HG02852 (cell line): Measurements from ENCODE around the gene NDUFA7.
"Not testable (repeated sequence)": the region's sequence is repeated elsewhere in the genome, so short reads cannot be mapped to it uniquely, and the experiment has no call there.

Experiments used
- ATAC-seq: cut with Tn5 transposase; IDR thresholded peaks from one replicate; pipeline ENCODE4 v1.9.1; 2021; ENCODE audit warnings: mild to moderate bottlenecking, moderate library complexity; ENCODE audit not compliant: unreplicated experiment

NDUFA7 gene

DNA sequence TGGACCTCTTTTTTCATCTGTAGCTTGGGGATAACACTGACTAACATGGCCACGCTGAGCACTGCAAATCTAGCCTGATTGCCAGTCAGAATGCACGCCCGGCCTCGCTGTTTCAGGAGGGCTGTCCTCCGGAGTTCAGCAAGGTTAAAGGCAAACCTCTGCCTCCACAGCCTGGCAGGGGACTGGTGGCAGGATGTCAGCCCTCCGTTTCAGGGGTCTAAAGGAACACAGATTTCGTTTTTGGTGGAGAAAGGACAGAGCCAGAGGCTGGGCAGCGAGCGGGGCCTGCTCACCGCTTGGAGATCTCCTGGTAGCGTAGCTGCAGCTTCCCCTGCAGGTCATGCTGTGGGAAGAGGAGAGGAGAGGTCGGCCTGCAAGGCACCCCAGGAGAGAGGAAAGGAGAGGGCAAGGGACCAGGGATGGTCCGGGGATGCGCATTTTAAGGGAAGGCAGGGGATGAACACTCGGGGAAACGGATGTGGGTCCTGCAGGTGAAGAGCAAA lies 560 bp downstream of the NDUFA7 start:
- ATAC-seq, result peak; percentile 8

DNA sequence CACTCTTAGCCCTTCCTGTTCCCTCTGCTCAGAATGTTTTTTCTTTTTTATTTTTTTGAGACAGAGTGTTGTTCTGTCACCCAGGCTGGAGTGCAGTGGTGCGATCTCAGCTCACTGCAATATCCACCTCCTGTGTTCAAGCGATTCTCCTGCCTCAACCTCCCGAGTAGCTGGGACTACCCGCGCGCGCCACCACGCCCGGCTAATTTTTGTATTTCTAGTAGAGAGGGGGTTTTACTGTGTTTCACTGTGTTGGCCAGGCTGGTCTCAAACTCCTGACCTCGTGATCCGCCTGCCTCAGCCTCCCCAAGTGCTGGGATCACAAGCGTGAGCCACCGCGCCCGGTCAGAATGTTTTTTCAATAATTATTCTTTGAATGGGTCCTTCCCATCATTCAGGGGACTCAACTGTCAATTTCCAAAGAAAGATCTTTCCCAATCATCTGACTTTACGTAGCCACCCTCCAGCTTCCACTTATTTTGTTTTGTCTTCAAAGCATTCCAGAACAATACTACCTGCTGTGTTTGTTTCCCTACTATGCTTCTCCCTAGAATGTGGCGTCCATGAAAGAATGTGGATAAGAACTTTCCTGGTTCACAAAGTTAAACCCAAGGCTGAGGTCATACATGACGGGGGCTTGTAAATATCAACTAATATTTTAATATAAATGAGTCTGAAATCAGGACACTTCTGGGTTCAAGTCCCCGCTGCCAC lies 1.2 kb downstream of the NDUFA7 start:
- no peak for ATAC-seq

DNA sequence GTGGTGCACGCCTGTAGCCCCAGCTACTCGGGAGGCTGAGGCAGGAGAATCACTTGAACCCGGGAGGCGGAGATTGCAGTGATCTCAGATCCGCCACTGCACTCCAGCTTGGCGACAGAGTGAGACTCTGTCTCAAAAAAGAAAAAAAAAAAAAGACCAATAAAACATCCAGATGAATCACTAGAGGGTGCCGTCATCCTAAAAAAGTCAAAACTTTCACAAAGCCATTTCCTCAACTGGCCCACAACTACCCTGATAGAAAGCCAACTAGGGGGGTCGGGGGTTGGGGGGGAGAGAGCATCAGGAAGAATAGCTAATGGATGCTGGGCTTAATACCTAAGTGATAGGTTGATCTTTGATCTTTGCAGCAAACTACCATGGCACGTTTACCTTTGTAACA lies 2.3 kb downstream of the NDUFA7 start:
- ATAC-seq, result not testable (repeated sequence)

DNA sequence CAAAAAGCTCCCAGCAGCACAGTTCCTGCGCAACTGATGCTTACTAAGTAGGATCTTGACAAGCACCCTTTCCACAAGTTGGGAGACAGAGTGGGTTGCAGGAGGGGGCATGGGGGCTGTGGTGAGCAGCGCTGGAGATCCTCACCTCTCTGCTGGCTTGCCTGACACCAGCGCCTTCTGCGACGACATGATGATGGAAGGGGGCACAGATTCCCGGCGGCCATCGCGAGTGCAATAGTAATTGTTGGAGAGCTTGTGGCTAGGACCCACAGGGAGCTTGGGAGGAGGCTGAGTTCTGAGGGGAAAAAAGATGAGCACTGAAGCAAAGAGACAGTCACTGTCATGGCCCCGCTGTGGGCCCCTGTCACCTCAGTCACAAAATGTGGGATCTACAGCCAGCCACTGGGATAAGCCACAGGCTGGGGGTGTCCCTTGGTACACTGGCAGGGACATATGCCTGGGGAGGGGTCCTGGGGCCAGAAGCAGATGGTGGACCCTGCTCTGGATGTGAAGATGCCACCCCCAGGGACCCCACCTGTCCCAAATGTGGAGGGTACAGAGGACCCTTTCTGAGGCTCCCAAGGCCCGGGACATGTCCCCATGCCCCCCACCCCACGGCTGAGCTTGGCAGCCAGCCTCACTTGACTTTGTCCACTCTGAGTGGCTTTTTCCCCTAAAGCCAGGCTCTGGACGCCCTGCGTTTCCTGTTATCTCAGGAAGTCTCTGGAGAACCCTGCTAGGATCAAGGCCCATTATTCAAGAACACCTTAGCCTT lies 4.6 kb downstream of the NDUFA7 start:
- no peak for ATAC-seq

DNA sequence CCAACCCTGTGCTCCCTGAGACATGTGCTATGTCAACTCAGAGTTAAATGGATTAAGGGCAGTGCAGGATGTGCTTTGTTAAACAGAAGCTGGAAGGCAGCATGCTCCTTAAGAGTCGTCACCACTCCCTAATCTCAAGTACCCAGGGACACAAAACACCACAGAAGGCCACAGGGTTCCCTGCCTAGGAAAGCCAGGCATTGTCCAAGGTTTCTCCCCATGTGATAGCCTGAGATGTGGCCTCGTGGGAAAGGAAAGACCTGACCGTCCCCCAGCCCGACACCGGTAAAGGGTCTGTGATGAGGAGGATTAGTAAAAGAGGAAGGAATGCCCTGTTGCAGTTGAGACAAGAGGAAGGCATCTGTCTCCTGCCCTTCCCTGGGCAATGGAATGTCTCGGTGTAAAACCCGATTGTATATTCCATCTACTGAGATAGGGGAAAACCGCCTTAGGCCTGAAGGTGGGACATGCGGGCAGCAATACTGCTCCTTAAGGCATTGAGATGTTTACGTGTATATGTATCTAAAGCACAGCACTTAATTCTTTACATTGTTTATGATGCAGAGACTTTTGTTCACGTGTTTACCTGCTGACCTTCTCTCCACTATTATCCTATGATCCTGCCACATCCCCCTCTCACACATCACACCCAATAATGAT lies 6.1 kb downstream of the NDUFA7 start:
- not testable (repeated sequence) for ATAC-seq

DNA sequence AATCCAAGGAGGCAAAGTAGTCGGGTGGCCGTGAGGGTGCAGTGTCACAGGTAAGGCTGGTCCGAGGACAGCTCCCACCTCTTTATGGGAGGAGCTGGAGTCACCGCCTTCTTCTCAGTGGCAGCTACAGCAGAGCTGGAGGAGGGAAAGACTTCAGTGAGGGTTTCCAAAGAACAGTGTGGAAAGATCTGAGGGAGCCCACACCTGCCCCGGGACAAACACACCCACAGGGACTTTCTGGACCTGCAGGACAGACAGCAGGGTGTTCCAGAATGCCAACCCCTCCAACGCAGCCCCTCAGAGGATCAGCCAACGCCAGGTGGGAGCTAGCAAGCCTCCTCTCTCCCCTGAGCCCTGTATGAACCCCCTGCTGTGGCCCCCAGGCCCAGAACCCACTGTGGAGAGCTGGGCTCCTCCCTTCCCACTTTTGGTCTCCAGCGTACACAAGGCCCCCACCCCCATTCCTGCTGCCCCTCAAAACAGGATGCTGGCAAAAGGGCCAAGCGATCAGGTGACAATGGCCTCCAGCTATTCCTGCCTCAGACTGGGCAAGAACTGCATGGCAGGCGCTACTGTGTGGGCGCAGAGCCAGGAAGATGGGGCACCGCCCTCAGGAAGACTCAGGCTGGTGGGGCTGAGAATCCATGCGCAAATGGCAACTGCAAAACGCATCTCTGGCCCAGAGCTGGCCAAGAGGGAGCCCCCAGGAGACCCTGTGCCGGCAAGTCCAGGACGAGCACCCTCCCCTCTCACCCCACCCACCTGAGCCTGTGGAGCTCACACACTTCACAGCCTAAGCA lies 9.5 kb downstream of the NDUFA7 start:
- no peak for ATAC-seq

DNA sequence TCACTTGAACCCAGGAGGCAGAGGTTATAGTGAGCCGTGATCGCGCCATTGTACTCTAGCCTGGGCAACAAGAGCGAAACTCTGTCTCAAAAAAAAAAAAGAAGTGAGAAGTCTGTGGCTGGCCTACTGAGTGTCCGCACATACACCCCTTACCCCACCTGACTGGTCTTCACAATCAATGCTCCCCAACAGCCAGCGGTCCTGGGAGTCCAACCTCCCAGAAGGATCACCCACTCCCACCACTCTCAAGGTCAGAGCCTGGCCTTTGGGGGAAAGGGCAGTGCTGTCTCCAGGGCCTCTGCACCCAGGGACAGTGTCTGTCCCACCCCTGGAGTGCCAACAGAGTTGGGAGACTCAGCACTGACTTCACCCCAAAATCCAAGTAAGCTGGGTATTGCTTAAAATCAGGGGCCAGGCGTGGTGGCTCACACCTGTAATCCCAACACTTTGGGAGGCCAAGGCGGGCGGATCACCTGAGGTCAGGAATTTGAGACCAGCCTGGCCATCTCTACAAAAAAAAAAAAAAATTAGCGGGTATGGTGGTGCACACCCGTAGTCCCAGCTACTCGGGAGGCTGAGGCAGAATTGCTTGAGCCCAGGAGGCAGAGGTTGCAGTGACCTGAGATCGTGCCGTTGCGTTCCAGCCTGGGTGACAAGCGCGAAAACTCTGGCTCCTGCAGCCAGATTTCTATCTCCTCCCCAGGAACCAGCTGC lies 10.7 kb downstream of the NDUFA7 start:
- no peak for ATAC-seq

DNA sequence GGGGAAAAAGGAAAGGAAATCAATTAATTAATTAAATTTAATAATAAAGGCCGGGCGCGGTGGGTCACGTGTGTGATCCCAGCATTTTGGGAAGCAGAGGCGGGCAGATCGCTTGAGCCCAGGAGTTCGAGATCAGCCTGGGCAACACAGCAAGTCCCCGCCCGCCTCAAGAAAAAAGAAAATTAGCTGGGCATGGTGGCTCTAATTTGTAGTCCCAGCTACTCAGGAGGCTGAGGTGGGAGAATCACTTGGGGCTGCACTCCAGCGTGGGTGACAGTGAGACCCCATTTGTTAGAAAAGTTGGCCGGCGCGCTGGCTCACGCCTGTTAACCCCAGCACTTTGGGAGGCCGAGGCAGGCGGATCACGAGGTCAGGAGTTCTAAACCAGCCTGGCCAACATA lies 12.3 kb downstream of the NDUFA7 start:
- ATAC-seq, result no peak

DNA sequence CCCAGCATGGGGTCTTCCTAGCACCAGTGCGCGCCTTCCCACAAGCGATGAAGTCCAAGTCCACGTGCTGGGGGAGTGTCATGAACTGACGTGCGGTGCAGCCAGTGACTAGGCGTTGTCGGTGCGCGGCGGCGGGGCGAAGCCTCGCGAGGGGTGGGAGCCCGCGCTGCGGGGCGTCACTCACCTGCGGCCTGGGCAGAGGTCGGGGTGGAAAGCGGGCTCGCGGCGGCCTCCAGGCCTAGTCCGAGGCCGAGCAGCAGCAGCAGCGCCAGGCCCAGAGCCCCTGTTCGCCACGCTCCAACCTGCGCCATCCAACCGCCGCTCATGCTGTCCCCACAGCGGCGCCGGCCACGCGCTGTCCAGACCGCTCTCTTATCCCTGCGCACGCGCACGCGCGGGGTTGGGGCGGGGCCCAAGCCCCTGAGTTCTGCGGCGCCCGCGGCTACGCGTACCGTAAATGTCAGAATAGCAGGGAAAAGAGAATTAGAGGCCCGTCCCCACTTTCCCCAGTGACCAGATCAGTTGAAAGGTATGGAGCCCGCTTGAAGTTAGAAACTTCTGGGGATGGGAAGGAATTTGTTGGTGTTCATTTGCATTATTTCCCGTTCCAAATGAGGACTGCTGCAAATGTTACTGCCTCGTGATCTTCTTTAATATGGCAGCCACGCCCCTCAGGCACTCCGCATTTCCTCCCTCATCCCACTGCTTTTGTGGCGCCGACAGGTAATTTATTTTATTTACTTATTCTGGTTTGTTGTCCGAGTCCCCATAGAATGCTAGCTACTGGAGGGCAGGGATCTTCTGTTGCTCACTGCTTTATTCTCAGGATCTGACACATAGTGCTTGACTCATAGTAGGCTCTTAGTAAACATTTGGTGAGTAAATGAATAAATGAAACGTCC lies 13.0 kb downstream of the NDUFA7 start, which contains the start of gene CD320:
TSS of gene CD320 (minus strand) at position 394 of the 902 bp plus-strand sequence. CDS start at position 326, 68 bp downstream.
- ATAC-seq, result peak; percentile 78

DNA sequence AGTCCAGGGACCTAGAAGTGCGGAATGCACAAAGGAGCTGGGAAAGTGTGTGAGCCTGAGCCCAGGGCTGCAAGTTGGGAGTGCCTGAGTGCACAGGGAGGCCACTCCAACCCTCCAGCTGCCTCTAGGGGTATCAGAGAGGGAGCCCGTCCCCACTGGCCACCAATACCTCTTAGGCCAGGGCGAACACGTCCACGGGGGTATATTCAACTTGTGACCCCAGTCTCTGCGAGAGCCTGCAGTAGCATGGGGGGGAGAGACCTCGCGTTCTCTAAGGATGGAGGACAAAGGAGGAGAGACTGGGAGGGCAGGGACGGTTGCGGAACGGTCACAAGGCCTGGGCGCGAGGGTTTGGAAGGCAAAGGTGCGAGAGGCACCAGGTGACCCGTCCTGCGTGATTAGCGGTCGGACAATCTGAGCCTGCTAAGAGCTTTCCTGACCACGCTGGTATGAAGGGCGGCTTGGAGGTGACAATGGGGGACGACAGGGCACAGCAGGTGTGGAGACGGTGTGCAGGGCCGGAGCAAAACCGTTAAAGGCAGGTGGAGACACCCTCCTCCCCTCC lies 13.7 kb downstream of the NDUFA7 start:
- ATAC-seq, result peak; percentile 4

DNA sequence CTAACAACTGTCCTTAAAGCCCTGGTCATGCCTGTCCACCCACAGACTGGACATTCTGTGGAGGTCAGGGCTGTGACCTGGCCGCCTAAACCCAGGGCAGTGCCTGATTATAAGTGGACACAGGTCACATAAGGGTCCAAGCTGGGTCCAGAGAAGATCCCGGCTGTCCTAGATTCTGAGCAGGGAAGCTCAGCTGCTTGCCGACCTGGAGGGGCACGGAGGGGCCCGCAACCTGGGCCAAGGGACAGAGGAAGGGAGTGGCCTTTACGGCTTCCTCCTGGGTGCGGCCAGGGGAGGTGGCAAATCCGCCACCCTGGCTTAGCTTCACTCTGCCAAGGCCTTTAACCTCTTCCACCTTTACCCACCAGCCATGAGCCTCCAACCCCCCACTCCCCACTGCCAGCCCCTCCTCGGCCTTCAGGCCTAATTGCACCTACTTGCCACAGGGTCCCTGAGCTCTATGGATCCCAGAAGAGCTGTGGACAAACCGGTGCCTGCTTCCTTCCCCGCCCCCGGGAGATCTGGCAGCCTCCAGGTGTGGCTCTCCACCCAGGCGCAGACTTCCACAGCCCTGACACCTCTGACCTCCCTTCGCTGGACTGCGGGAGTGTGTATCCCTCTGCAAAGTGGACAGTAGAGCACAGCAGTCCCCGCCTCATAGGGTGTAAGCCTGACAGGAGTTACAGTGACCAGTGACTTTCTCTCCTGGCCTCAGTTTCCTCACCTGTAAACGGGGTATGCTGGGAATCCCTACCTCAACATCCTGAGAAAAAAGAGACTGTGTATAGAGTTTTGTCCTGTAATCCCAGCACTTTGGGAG lies 14.7 kb downstream of the NDUFA7 start:
- no peak for ATAC-seq

DNA sequence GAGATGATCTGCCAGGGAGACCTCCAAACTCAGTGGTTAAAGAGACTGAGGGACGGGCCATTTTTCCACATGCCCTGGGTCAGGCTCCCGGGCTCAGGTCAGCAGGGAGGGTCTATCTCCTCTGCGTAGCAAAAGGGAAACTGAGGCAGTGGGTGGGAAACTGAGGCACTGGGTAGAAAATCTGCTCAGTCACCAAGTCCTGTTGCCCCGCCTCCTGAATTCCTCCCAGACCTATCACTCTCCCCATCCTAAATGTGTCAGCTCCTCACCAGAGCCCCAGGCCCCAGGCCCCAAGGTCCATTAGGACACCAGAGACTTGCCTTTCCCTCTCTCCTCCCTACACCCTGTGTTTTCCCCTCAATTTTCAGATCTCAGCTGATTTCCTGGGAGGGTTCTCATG lies 15.4 kb downstream of the NDUFA7 start:
- no peak for ATAC-seq

DNA sequence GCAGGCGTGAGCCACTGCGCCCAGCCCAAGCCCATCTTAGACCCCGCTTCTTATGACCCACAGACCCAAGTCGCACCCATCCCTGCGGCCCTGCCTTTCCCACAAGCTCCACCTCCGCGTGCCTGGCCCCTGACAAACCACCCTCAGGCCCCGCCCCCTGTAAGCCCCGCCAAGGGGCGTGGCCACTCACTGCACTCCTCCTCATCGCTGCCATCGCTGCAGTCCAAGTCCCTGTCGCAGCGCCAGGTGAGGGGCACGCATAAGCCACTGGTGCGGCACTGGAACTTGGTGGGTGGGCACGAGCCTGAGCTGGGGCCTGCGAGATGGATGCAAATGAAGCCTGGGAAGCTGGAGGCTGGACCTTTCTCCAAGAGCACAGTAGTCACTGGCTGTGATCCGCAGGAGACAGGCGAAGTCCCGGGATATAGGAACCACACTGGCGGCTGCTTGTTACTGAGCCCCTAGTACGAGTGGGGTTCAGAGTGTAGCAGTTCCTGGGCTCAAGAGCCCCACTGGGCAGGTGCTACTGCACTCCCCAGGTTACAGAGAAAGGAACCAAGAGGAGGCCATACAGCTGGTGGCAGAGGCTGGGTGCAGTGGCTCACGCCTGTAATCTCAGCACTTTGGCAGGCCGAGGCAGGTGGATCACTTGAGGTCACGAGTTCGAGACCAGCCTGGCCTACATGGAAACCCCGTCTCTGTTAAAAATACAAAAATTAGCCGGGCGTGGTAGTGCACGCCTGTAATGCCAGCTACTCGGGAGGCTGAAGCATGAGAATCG lies 16.1 kb downstream of the NDUFA7 start:
- no peak for ATAC-seq

DNA sequence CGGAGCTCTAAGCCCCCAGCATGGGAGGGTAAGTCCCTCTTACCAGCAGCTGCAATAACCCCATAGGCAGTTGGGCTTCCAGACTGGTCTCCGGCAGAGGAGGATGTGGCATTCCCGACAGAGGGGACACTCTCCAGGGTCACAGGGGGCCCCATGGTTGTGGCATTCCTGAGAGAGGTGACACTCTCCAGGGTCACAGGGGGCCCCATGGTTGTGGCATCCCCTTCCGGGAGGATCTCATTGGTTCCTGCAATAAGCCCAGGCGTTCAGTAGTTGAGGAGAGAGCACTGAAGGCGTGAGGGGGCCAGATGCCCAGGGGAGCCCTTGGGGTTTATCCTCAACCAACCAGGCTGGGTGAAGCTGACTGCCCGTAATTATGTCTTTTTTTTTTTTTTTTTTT lies 18.4 kb downstream of the NDUFA7 start:
- ATAC-seq, result no peak

DNA sequence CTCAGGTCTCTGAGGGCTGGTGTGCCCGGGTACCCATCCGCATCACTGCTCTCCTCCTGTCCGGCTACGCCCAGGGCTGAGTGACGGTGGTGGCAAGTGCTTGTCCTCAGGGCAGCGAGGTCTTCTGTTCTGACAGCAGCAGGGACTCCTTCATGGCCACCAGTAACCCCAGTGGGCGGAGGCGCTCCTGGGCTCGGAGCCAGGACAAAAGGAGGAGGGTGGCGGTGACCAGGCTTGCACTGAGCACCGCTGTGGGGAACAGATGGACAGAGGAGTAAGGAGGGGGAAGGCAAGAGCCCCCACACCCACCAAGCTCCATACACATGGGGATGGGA lies 18.9 kb downstream of the NDUFA7 start:
- ATAC-seq, result no peak

DNA sequence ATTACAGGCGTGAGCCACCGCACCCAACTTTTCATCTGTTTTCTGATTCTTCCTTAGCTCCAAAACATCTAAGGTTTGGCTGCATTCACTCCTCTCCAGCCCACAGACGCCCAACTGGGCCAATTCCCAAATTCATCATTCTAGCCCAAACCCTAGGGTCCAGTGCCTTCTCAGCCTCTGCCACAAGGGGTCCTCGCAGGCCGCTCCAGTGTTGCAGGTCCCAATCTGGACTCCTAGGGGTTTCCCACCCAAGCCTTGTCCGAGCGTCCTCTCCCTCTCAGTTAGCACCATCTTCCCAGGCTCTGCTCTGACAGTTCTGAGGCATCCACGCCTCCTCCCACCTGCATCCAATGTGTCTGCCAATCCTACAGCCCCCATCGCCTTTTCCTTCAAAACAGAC lies 29.8 kb downstream of the NDUFA7 start:
- ATAC-seq, result not testable (repeated sequence)

DNA sequence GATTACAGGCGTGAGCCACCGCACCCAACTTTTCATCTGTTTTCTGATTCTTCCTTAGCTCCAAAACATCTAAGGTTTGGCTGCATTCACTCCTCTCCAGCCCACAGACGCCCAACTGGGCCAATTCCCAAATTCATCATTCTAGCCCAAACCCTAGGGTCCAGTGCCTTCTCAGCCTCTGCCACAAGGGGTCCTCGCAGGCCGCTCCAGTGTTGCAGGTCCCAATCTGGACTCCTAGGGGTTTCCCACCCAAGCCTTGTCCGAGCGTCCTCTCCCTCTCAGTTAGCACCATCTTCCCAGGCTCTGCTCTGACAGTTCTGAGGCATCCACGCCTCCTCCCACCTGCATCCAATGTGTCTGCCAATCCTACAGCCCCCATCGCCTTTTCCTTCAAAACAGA lies 44.7 kb downstream of the NDUFA7 start:
- not testable (repeated sequence) for ATAC-seq
